ENCODE results near the gene IL21R.

- TF ChIP-seq CTCF (IDR thresholded peaks at IDR 0.05) (peak in 1 of 3 experiments; percentile 20), POLR2A (IDR thresholded peaks at IDR 0.05) (no peak), POLR2AphosphoS5 (IDR thresholded peaks at IDR 0.05; ENCODE audit: insufficient read depth in 1 of 2, low read depth in 1 of 2) (no peak)
Observed at GRCh38 chr16:27368358-27368722, 33.6 kb upstream of the IL21R start.

Measured in vagina (tissue), 2 donors.